ENCODE data around the gene TMC8.

GRCh38 chr17:78082988-78083387 lies 47.6 kb upstream of the TMC8 start:
- TF ChIP-seq CTCF (IDR thresholded peaks at IDR 0.05; ENCODE audit: borderline replicate concordance, extremely low read depth, low read length, poor library complexity, severe bottlenecking): no peak
- TF ChIP-seq EZH2 (IDR thresholded peaks at IDR 0.05; ENCODE audit: borderline replicate concordance, low read depth, low read length, severe bottlenecking): no peak

Measured in DND-41 (cell line).